Activated gamma-delta T cell treated with anti-CD3 and anti-CD28 coated beads, Interleukin-2, amount 50 U/mL, for 16 hours (primary cell): Measurements from ENCODE around the gene PARD3.
"Not testable (repeated sequence)": the region's sequence is repeated elsewhere in the genome, so short reads cannot be mapped to it uniquely, and the experiment has no call there.

Experiments used
- DNase-seq: peaks from one replicate; pipeline ENCODE4 v3.0.0-alpha.2; 2020; ENCODE audit warnings: low read depth

PARD3 gene

DNA sequence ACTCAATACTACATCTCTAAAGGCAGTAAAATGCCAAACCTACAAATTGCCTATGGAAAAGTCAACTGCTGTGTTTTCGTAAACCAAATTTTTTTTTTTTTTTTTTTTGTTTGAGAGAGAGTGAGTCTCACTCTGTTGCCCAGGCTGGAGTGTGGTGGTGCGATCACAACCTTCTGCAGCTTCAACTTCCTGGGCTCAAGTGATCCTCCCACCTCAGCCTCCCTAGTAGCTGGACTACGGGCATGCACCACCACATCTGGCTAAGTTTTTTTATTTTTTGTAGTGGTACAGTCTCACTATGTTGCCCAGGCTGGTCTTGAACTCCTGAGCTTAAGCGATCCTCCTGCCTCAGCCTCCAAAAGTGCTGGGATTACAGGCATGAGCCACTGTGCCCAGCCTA is 74.0 kb downstream of the PARD3 start:
- not testable (repeated sequence) for DNase-seq

GRCh38 chr10:34740321-34740720 is 74.8 kb downstream of the PARD3 start:
- DNase-seq, result no peak

DNA sequence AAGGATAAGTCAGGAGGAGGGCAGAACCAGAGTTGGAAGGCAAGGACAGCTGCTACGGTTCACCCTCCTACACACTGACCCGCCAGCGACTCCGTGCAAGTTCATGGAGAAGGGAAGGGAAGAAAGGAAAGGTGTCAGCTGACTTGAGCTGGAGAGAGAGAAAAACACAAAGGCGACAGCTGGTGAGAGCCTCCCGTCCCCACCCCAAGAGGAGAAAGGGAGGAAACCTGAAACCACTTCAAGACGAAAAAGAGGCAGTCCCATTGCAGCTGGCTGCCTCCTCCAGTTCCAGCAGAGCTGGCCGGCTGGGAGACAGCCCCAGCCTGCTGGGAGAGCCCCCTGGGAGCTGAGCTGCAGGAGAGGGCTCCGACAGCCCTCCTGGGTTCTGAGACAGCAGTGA is 75.2 kb downstream of the PARD3 start:
- no peak for DNase-seq

- no peak for DNase-seq
These were observed 77.3 kb downstream of the PARD3 start for GRCh38 chr10:34737772-34738169.

DNA sequence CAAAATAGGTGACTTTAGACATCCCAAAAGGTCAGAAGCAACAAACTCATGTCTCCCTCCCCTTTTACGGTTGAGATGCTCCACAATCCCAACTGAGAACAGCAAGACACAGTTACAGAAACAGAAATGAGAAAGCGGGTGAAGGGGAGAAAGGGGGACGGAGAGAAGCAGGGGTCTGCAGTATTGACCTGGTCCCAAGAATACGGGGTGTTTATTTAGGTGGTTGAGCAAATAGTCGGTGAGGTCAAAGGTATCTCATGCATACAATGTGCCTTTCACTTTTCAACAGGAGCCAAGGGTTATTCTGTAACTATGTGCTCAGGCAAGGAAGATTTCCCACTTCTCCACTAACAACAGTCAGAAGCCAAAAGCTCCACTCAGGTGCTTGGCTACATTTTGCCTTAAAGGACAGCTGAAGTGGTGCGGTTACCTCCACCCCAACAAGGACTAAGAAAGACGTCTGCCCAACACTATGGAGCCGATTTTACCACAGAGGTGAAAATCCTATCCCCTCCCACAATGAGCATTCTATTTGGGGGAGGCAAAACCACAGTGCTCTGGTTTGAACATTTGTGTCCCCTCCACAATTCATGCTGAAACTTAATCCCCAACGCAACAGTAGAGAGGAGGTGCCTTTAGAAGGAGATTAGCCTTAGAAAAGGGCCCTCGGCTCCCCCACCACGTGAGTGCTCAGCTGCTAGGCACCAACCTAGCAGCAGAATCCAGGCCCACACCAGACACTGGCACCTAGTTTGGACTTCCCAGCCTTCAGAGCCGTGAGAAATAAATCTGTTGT is 77.9 kb downstream of the PARD3 start:
- no peak for DNase-seq

- DNase-seq, result no peak
These were observed 80.2 kb downstream of the PARD3 start for GRCh38 chr10:34734918-34735317.

DNA sequence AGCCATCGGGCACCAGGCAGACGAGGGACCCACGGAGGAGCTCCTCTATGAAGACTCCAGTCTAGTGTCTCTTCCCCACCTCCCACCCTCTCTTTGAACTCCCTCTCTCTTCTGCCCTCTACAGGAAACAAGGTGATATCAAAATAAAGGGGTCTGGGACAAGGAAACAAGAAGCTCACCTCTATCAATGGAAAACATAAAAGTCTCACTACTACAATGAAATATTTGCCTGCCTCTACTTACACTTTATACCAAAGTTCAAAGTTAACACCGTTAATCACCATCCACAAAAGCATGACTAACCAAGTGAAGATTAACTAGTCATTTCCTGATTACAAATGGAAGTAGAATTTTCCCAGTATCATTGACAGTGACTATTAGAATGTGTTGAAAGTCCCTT is 82.2 kb downstream of the PARD3 start:
- DNase-seq, result no peak

GRCh38 chr10:34731885-34732701 is 83.0 kb downstream of the PARD3 start:
- no peak for DNase-seq

DNA sequence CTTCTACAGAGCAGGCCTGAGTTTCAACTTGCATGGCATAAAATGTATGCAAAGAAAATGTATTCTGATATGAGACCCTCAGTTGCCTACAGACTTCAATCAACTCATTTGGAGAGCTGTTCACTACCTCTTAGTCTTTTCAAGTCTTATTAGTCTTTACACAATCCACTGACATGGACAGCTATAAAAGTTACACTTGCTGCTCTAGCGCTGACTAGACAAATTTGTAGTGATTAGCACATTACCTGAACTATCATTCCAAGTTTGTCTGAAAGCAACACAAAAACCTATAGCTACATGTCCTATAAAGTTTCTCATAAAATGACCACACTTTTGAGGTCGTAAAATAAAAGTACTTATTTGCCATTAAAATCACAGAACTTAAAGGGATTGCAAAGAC is 83.9 kb downstream of the PARD3 start:
- DNase-seq, result no peak

DNA sequence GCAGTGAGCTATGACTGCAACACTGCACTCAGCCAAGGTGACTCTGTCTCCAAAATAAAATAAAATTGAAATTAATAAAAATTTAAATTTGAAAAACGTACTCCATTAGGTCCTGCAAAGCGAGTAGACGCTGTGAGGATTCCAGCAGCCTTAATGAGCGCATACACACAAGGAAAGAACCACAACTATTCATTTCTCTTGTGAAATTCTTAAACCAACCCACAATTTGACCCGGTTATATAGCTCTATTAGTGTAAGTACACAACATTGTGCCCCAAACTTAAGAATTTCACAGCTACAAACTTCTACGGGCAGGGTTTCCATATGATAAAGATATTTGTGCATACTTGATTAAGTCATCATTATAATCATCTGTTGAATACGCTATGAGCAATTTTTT is 84.4 kb downstream of the PARD3 start:
- no peak for DNase-seq

DNA sequence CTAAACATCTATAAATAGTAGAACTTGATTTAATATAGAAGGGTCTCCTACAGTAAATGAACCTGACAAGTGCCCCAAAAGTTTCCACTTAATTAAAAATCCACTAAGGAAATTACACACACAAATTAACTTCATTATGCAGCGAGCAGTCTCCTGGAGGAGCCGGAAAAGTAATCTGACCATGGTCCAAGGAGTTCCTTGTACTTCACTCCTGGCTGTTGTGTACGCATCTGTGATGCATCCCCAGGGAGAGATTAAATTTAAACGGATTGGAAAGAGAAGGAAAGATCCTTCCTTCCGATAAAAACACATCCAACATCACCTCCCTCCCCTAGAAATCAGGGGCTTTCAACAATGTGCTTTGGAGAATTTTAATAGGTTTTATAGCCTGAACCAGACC is 85.5 kb downstream of the PARD3 start:
- no peak for DNase-seq

DNA sequence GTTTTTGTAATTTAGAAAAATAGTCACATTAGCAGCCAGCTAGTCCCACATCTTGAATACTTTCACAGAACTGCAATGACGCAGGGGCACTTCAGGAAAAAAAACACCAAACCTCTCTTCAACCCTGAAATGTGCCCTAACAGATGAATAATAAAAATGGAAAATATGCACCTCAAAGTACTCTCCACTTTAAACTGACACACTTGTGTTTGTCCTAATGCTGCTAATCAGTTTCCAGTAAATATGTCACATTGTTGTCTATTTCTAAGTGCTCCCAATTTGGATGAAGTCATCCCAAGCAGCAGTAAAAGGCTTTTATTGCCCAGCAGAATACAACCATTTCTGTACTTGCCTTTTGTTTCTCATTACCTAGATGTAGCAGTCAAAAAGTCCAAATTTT is 86.7 kb downstream of the PARD3 start:
- DNase-seq, result no peak

DNA sequence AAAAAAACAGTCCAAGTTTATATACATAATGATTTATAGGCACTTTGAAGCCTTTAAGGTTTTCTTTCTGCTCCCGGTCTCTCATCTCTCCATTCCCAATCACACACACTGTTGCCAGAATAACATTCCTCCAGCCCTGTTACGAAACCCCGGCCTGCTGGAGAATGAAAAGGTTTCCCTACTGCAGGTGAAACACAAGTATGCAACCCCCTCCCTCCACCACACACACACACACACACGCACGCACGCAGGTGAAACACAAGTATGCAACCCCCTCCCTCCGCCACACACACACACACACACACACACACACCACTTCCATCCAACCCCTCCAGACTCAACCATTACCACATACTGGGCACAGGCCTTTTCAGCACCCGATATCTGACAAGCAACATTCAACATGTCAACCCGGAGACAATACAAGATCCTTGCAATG is 87.5 kb downstream of the PARD3 start:
- DNase-seq, result no peak

DNA sequence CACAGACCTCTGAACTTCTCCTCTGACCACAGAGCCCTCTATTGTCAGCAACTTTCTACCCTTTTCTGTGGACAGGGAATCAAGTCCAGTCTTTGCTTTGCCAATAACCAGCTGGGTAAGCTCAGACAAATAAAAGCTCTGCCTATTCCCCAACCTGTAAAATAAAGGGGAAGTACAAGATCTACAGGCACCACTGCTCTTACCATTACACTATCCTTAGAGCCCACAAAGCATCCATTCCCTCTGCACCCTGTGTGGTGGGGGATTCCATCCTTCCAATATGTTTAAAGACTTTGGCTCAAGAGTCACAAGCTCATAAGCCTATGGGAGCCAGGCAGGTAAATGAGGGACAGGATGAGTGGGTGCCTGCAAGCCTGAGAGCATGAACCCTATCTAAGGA is 88.2 kb downstream of the PARD3 start:
- DNase-seq, result no peak

DNA sequence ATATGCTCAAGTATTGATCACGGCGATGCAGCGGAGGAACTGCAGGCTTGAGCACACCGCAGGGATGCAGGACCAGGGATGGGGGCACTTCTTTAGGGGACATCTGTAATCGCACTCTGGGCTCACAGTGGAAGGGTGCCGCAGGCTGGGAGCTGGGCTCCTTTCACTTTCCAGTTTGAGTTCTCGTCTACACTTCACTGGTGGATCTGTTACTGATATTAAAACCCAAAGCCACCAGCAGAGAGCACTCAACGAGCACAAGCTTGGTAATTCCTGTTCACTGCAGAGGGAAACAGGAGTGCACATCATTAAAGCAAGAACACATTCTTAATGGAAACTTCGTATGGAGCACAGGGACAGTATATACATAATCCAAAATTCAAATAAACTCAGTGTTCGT is 91.3 kb downstream of the PARD3 start:
- DNase-seq, result no peak

DNA sequence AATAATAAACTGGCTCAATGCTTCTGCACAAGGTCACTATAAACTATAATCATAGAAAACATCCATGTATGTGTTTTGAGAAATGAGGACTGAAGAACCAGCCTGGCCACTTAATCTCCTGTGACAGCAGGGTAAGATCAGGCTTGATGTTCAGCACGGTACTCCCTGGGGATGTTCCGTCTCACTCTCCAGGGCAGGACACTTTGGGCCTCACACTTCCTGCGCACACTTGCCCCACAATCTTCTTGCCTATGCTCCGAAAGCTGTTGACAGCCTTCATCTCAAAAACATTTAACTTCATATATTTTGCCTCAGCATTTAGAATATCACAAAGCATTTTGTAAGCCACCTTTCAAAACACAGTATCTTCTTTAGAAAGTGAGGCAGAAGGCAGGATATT is 92.7 kb downstream of the PARD3 start:
- no peak for DNase-seq

DNA sequence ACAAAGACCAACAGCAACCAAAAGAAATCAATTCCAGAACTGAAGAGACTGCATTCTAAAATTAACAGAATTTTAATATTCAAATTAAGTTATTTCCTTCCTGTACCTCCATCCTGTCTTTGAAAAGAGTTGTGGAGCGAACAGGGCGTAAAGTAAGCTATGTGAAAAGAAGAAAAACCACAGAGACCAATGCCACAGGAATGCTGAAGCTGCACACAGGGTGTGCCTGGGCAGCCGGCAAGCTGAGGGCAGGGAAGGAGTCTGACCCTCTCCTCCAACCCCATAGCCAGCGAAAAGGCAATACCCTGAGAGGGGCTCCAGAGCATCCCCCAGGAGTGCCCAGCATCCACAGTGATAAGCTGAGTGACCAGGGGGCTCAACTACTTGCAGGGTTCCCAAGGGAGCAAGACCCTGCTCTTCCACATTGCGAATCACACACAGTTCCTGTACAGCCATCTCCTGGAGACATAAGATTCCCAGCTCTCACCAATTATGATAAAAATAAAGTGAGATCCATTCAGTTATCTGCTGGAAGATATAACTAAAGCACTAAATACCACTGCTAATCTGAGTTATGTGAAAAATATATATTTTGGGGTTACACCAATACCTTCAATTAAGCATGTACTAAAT is 93.8 kb downstream of the PARD3 start:
- DNase-seq, result no peak

DNA sequence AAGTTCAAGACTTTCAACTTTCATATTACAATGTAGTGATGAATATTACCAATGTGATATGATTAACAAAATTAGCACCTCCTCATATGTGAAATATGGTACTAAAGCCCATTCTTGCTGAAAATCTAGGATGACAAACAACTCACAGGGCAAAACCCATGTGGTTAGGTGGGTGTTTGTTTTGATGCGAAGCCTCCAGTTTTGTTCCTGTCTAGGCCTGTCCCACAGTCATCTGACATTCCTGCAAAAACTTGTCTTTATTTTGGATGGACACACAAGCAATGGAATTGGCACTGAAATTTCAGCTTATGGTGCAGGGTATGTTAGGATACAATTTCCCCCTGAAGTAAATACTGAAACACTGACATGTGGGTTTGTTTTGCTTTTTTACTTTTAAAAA is 95.3 kb downstream of the PARD3 start:
- no peak for DNase-seq

DNA sequence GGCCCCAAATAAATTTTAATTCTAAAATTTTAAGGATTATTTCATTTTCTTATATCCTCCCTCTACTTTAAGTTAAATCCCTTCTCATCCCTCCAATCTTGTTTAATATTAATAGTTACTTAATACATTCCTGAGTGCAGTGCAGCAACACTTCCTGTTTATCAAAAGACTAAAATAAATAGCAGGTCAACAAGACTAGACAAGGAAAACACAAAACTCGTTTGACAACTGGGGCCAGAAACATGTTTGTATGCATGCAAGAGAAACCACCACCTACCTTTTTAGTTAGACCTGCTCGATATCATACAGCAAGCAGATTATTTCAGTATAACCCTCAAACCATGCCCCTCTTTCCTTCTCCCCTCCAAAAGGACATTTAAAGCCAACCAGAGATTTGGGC is 95.8 kb downstream of the PARD3 start:
- no peak for DNase-seq

GRCh38 chr10:34717429-34717828 is 97.7 kb downstream of the PARD3 start:
- DNase-seq, result no peak

DNA sequence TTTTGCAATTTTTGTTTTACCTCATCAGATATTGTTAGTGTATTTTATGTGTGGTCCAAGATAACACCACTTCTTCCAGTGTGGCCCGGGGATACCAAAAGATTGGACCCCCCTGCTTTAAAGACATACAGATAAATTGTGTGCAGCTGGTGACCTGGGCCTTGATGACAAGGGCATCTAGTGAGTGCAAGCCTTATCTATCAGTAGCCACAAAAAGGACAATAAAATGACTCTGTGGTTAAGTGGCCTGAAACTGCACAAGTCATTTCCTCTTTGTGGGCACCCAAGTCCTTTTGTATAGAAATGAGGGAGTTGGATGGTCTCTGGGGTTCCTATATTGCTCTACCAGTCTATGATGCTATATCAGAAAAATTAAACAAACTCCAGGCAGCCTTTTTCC is 98.1 kb downstream of the PARD3 start:
- no peak for DNase-seq

DNA sequence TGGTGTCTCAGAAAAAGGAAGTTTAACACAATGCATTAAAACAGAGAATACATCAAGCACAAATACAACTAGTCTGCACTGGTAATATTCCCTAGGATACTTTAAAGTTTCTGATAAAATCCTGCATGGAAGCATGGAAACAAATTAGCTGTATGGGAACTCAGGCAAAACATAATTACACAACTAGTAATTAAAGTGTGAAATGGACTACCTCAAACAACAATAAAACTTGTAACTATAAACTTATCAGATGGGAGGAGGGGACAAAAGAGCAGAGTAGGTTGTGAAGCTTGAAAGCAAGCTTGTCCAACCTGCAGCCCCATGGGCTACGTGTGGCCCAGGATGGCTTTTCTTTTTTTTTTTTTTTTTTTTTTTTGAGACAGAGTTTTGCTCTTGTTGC is 98.9 kb downstream of the PARD3 start:
- DNase-seq, result no peak
